Left hindlimb (tissue), 1 donor: ENCODE data around the gene CAMKK2.
"Not testable (repeated sequence)": the region's sequence is repeated elsewhere in the genome, so short reads cannot be mapped to it uniquely, and the experiment has no call there.

Source experiments
- DNase-seq: peaks from one replicate; pipeline ENCODE4 v3.0.0-alpha.2; 2018

CAMKK2 gene

GRCh38 chr12:121297435-121297991 lies 1.0 kb upstream of the CAMKK2 start:
- DNase-seq = no peak

- DNase-seq = peak; percentile 49
Measured at GRCh38 chr12:121295746-121296617, 527 bp downstream of the CAMKK2 start.

DNA sequence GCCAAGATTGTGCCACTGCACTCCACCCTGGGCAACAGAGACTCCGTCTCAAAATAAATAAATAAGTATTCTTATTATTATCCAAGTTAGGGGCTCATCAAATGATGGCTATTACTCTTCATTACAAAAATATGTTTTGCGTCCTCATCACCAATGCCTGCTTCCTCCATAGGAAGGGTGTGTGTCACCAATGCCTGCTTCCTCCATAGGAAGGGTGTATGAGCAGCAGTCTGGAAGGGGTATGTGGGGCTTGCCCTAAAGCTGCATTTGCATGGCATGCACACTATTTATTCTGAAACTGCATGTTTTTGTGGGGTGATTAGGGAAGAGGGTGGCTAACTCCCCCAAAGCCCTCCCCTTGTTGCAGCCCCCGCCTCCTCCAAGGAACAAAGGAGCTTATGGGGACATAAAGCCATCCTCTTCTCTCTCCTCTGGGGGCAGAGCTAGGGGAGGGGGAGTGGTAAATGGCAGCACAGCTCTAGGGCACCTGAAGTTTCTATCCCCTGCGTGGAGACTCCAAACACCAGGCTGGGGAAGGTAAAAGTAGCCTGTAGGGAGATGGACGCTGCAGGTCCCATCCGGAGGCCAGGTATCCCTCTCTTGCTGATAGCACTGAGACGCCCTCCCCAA lies 1.3 kb downstream of the CAMKK2 start:
- DNase-seq = no peak

- DNase-seq = no peak
Measured at GRCh38 chr12:121294151-121294889, 2.2 kb downstream of the CAMKK2 start.

- DNase-seq = no peak
Measured at GRCh38 chr12:121293603-121294002, 2.9 kb downstream of the CAMKK2 start.

DNA sequence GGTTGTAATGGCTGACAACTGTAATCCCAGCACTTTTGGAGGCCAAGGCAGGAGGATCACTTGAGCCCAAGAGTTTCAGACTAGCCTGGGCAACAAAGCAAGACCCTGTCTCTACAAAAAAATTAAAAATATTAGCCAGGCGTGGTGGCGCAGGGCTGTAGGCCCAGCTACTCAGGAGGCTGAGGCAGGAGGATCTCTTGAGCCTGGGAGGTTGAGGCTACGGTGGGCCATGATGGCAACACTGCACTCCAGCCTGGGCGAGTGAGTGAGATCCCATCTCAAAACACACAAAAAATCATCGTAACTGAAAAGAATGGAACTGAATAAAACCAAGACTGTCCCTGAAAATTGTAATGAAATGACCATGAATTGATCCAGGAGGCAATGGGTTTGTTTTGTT lies 6.1 kb downstream of the CAMKK2 start:
- DNase-seq = no peak

DNA sequence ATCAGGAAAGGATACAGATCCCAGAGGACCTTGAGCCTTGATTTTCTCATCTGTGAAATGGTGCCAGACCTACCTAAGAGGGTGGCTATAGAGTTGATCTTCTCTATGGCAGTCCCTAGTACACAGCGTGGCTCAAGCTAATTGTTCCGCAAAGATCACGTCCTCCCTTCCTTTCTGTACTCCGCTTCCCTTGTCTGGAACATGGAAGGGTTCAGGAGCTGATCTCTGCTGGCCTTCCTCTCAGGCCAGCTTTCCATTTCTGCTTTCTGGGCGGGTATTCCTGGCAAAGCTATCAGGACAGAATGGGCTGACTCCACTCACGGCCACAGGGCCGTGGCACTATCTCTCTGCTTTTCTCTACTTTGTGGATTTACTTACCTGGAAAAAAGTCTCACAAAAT lies 6.5 kb downstream of the CAMKK2 start:
- DNase-seq = no peak

- peak; percentile 59 for DNase-seq
Measured at GRCh38 chr12:121288986-121289385, 7.5 kb downstream of the CAMKK2 start.

- DNase-seq = no peak
Measured at GRCh38 chr12:121288158-121288845, 8.2 kb downstream of the CAMKK2 start.

- no peak for DNase-seq
Measured at GRCh38 chr12:121287267-121287954, 9.1 kb downstream of the CAMKK2 start.

- DNase-seq = no peak
Measured at GRCh38 chr12:121285856-121286255, 10.7 kb downstream of the CAMKK2 start.

- DNase-seq = no peak
Measured at GRCh38 chr12:121284551-121285390, 11.7 kb downstream of the CAMKK2 start.

GRCh38 chr12:121283841-121284240 lies 12.7 kb downstream of the CAMKK2 start:
- DNase-seq = no peak

DNA sequence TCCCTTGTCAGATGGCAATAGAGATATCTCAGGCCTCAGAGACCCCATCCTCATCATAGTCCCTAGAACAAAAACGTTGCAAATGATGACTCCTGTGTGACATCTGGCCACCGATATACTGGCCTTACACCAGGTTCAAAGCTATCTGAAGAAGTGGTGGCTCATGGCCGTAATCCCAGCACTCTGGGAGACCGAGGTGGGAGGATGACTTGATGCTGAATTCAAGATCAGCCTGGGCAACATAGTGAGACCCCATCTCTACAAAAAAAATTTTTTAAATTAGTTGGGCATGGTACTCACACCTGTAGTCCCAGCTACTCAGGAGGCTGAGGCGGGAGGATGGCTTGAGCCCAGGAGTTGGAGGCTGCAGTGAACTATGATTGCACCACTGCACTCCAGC lies 13.1 kb downstream of the CAMKK2 start:
- DNase-seq = no peak

DNA sequence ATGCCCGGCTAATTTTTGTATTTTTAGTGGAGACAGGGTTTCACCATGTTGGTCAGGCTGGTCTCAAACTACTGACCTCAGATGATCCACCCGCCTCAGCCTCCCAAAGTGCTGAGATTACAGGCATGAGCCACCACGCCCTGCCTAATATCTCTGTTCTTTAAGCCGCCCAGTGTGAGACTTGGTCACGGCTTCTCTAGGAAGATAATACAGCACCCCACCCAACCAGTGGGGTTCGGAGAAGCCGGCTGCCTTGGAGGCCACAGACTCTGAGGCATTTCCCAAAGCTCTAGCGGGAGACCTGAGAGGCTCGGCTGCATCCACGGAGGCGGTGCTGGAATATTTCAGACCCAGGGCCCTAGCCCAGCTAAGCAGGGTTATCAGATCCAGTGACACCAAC lies 13.6 kb downstream of the CAMKK2 start:
- not testable (repeated sequence) for DNase-seq

GRCh38 chr12:121282072-121282742 lies 14.3 kb downstream of the CAMKK2 start:
- DNase-seq = no peak

DNA sequence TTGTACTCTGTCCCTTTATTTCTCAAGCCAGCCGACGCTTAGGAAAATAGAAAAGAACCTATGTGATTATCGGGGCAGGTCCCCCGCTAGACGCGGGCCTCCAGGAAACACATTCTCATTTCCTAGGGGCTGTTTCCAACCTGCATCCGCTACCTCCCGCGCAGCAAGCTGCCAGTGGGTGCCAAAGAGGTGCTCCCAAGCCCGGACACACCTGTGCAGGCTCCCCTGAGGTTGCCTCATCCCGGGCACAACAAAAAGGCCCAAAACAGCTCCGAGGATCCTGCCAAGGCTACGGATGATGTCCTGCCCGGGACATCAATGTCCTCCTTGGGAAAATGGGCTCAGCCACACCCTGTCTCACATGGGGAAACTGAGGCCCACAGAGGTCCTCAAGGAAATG lies 15.4 kb downstream of the CAMKK2 start:
- not testable (repeated sequence) for DNase-seq

GRCh38 chr12:121280531-121280930 lies 16.0 kb downstream of the CAMKK2 start:
- DNase-seq = not testable (repeated sequence)

DNA sequence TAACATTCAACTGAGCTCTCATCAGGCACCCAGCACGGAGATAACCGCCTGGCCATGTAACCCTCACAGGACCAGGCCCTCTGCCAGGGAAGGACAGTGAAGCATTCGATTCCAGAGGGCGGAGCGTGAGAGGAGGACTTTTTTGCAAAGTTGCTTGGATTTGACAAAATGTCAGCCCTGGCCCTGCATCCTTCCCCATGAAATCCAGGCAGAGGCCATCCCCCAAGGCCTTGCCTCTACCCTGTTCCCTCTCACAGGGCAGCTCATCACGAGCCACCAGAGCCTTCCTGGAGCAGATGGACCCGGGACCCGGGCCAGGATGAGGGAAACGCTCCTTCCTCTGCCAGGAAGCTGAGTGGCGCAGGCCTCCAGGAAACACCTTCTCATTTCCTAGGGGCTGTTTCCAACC lies 17.0 kb downstream of the CAMKK2 start:
- DNase-seq = peak; percentile 53

GRCh38 chr12:121279071-121279375 lies 17.5 kb downstream of the CAMKK2 start:
- DNase-seq = no peak
